Gastroesophageal sphincter (tissue), 4 donors: ENCODE data around the gene ZSWIM1. TPM values are rescaled to one million over a fixed set of nuclear protein-coding genes. Genes with fewer than 3 reads are reported as not detected.
A peak's percentile ranks its signal among the peaks of the same experiment; 100 is the strongest.

Experiments used
- ATAC-seq: fragments of 150-250 bp; one replicate; pipeline ENCODE4 v1.9.1; 2016; ENCODE audit warnings: mild to moderate bottlenecking, moderate library complexity
- H3K27ac ChIP-seq, 4 donors: fragments of 200-600 bp; sonication (generic) in 3 of 4; 1 replicate in 3 of 4; 2 replicates in 1 of 4; pipeline ENCODE4 v1.5.1; 2016 to 2019
- H3K27me3 ChIP-seq: fragments of 200-600 bp; sonication (generic); one replicate; pipeline ENCODE4 v1.5.1; 2019
- H3K36me3 ChIP-seq, 2 donors: fragments of 200-600 bp; sonication (generic); one replicate each; pipeline ENCODE4 v1.5.1; 2019; ENCODE audit warnings: control low read depth in 1 of 2
- H3K4me1 ChIP-seq, 3 donors: fragments of 200-600 bp; sonication (generic); 1 replicate in 2 of 3; 2 replicates in 1 of 3; pipeline ENCODE4 v1.5.1; 2016 to 2019; ENCODE audit warnings: control low read depth in 2 of 3
- H3K4me3 ChIP-seq, 2 donors: fragments of 200-600 bp; sonication (generic); one replicate each; pipeline ENCODE4 v1.5.1; 2019; ENCODE audit warnings: mild to moderate bottlenecking in 1 of 2, moderate library complexity in 1 of 2
- H3K9me3 ChIP-seq, 3 donors: fragments of 200-600 bp; sonication (generic); one replicate each; pipeline ENCODE4 v1.5.1; 2017 to 2019; ENCODE audit warnings: control low read depth in 2 of 3
- CTCF ChIP-seq, 4 experiments: fragments of 200-600 bp in 2 of 4; fragments of 450-650 bp in 2 of 4; sonication (generic) in 1 of 4; IDR thresholded peaks; one replicate each; pipeline ENCODE4 v1.5.1; 2017 to 2019; ENCODE audit warnings: antibody characterized with exemption in 4 of 4, mild to moderate bottlenecking in 2 of 4, moderate library complexity in 2 of 4
- EP300 ChIP-seq: sonication (generic); formaldehyde crosslinking; IDR thresholded peaks from one replicate; pipeline ENCODE4 v1.6.1; 2017; ENCODE audit warnings: antibody characterized with exemption, mild to moderate bottlenecking
- POLR2A ChIP-seq, 2 donors: fragments of 450-650 bp; IDR thresholded peaks; one replicate each; pipeline ENCODE4 v1.6.1; 2017; ENCODE audit warnings: antibody characterized with exemption in 2 of 2, mild to moderate bottlenecking in 2 of 2, moderate library complexity in 1 of 2
- POLR2AphosphoS5 ChIP-seq: sonication (generic); formaldehyde crosslinking; IDR thresholded peaks from one replicate; pipeline ENCODE4 v1.6.1; 2017; ENCODE audit warnings: antibody characterized with exemption
- WGBS, 2 donors: methylation state at CpG; one replicate each; pipeline ENCODE4 v1.1.5; 2018; ENCODE audit warnings: low coverage in 1 of 2; 5-methylcytosine and 5-hydroxymethylcytosine counted together
- total RNA-seq, 4 donors: library from RNA; depleted of rRNA; stranded (reverse); fragments of >200 nt; gene quantifications; one replicate each; pipeline ENCODE4 v1.1.0, GENCODE V29; 2016

The ZSWIM1 gene
- total RNA-seq, 4 donors from 2014 or later, result 6.6 to 11.9 (median 9.1) TPM

- Histone ChIP-seq H3K4me1 (peaks cover 5 to 70% (median 25%) of the 10 kb centered on the region in 3 donors), H3K27me3 (no peaks in the 10 kb centered on the region), H3K27ac (peak overlapping the region; percentile 76 to 97 (median 89)), H3K9me3 (no peaks in the 10 kb centered on the region), H3K36me3 (peaks cover 0 to 23% of the 10 kb centered on the region in 2 donors), H3K4me3 (peak overlapping the region; percentile 59 to 86)
- TF ChIP-seq POLR2AphosphoS5 (no peak), EP300 (no peak), CTCF (IDR thresholded peaks at IDR 0.05) (no peak), POLR2A (IDR thresholded peaks at IDR 0.05) (no peak)
- ATAC-seq, result no peak
- 26 to 42% methylated on average over 2 of the region's 14 CpGs for WGBS, 2 donors
Observed at GRCh38 chr20:45834797-45835161, 46.2 kb upstream of the ZSWIM1 start.

GRCh38 chr20:45835329-45835765, 45.7 kb upstream of the ZSWIM1 start:
- Histone ChIP-seq H3K36me3 (peaks cover 0 to 29% of the 10 kb centered on the region in 2 donors), H3K4me3 (peak overlapping the region in 1 of 2 donors; percentile 86), H3K27ac (peak overlapping the region; percentile 76 to 97 (median 89)), H3K4me1 (peaks cover 5 to 74% (median 25%) of the 10 kb centered on the region in 3 donors), H3K27me3 (no peaks in the 10 kb centered on the region), H3K9me3 (no peaks in the 10 kb centered on the region)
- TF ChIP-seq CTCF (IDR thresholded peaks at IDR 0.05), result peak in 1 of 4 experiments; percentile 9
- TF ChIP-seq EP300, result no peak
- TF ChIP-seq POLR2A (IDR thresholded peaks at IDR 0.05), result no peak
- WGBS, 2 donors, result 51 to 62% methylated on average over 3 of the region's 3 CpGs
- no peak for ATAC-seq

GRCh38 chr20:45835825-45836224, 45.2 kb upstream of the ZSWIM1 start:
- peaks cover 5 to 79% (median 25%) of the 10 kb centered on the region in 3 donors for H3K4me1 ChIP-seq
- no peaks in the 10 kb centered on the region for H3K27me3 ChIP-seq
- peak; percentile 50 for ATAC-seq
- no peaks in the 10 kb centered on the region for H3K9me3 ChIP-seq
- peak overlapping the region in 3 of 4 donors; percentile 88 to 97 (median 90) for H3K27ac ChIP-seq
- H3K4me3 ChIP-seq, result peak overlapping the region in 1 of 2 donors; percentile 86
- H3K36me3 ChIP-seq, result peaks cover 0 to 34% of the 10 kb centered on the region in 2 donors
- WGBS, 2 donors, result 12% methylated on average over 3 of the region's 5 CpGs; no CpG with 5 or more reads in 1 of the 2 donors
- TF ChIP-seq EP300 (no peak), POLR2AphosphoS5 (peak; percentile 29)

- Histone ChIP-seq H3K4me3 (peak overlapping the region in 1 of 2 donors; percentile 18), H3K4me1 (peaks cover 5 to 86% (median 28%) of the 10 kb centered on the region in 3 donors), H3K36me3 (peaks cover 0 to 44% of the 10 kb centered on the region in 2 donors), H3K9me3 (no peaks in the 10 kb centered on the region), H3K27me3 (no peaks in the 10 kb centered on the region), H3K27ac (peak overlapping the region in 3 of 4 donors; percentile 47 to 97 (median 90))
- ATAC-seq, result no peak
- TF ChIP-seq CTCF (IDR thresholded peaks at IDR 0.05) (no peak), POLR2AphosphoS5 (no peak), POLR2A (IDR thresholded peaks at IDR 0.05) (no peak), EP300 (no peak)
- 20% methylated on average over 1 of the region's 1 CpG; no CpG with 5 or more reads in 1 of the 2 donors for WGBS, 2 donors
Observed at GRCh38 chr20:45836841-45837240, 44.2 kb upstream of the ZSWIM1 start.

- TF ChIP-seq POLR2A (IDR thresholded peaks at IDR 0.05), result no peak
- no peak for TF ChIP-seq POLR2AphosphoS5
- WGBS, 2 donors, result 100% methylated on average over 1 of the region's 25 CpGs; no CpG with 5 or more reads in 1 of the 2 donors
- Histone ChIP-seq H3K4me3 (no peak overlapping the region), H3K36me3 (peaks cover 0 to 82% of the 10 kb centered on the region in 2 donors), H3K27ac (peak overlapping the region in 2 of 4 donors; percentile 58 to 72), H3K4me1 (peaks cover 0 to 90% (median 26%) of the 10 kb centered on the region in 3 donors), H3K9me3 (no peaks in the 10 kb centered on the region), H3K27me3 (no peaks in the 10 kb centered on the region)
- ATAC-seq, result no peak
Observed at GRCh38 chr20:45840700-45841198, 40.3 kb upstream of the ZSWIM1 start.
